Measurements from ENCODE around the gene SLC6A8.
"Not testable (repeated sequence)": the region's sequence is repeated elsewhere in the genome, so short reads cannot be mapped to it uniquely, and the experiment has no call there.

Gene SLC6A8

DNA sequence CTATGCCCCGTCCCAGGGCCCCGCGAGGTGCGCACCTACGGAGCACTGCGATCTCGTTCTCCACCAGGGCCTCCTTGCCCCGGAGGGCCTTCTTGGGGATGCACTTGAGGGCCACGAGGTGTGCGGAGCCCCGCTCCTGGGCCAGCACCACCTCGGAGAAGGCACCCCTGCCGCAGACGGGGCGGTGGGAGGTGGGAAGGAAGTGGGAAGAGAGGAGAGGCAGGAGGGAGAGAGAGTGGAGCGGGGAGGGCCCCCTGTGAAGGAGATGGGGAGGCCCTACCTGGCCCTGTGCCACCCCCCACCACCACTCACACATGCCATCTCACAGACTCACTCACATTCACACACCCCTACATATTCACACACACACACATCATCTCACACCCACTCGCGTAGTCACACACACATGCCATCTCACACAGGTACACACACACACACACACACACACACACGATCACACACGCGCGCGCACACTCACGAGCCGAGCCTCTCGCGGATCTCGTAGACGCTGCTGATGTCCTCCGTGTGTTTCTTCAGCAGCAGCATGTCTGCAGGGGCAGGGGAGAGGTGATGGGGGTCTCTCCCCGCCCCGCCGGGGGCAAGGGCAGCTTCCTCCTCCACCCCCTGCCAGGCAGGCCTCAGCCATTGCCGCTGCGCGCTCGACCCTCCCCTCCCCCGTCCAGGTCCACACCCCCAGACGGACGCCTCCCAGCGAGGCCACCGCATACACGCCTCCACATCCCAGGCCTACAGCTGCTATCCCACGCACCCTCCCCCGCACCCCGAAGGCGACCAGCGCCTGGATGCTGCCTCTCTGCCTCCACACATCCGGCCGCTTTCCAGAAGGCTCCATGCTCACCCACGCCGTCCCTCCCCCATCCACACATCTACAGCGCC lies 14.9 kb upstream of the SLC6A8 start:
- DNase-seq (ENCODE audit: low read depth) = no peak

DNA sequence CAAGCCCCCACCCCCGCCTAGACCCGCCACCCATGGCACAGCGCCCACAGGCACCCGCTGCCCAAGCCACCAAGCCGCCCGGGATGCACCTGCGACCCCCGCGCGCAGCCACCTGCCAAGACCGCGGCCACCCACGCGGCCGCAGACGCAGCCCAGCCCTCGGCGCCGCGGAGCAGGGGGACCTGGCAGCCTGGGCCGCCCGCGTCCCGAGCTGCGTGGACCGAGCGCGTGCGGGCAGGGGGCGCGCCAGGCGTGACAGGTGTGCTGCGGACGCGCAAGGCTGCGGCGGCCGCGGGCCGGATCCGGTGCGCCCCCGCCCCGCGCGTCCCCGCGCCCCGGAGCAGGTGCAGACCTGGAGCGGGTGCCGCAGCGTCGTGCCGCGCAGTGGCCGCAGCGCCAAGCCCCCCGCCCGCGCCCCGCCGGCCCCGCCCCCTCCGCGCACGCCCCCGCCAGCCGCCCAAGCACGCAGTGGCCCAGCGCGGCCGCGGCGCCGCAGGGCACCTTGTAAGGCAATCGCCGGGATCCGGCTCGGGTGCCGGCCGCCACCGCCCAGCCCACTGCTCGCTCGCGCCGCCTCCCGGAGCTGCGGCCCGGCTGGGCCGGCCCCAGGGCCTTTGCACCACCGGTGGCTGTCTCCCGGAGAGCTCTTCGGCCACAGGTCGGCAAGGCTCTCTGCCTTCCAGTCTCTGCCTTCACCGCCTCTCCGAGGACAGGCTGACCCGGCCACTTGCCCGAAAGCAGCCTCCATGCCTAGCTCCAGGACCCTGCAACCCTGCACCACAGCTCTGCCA lies 14.1 kb upstream of the SLC6A8 start, which contains the start of gene PNCK:
Gene PNCK (minus strand): TSS at position 386 of the 791 bp plus-strand sequence. CDS start 737 bp downstream, outside the sequence.
- DNase-seq (ENCODE audit: low read depth) = no peak

DNA sequence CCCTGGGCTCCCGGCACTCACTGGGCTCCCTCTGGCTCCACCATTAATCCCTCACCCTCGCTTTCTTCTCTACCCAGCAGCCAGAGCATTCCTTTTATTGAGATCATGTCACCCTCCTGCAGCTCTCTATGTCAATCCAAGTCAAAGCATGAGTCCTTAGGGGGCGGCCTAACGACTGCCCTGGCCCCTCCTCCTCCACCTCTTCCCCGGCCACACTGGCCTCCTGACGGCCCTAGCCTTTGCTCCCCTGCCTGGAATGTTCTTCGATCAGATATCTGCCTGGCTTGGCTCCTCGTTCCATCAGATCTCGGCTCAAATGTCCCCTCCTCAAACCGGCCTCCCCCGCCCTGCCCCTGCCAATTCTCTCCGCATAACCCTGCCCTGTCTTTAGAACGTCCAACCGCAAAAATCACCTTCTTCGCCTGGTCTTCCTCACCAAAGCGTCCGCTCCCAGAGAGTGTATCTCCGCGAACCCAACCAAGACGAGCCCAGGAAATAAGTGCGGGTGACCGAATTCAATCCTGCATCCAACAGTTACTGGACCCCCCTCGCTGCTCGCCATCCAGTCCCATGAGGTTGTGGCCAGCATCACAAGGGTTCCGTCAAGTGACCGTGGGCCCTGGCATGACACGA lies 13.4 kb upstream of the SLC6A8 start:
- no peak for DNase-seq (ENCODE audit: low read depth)

DNA sequence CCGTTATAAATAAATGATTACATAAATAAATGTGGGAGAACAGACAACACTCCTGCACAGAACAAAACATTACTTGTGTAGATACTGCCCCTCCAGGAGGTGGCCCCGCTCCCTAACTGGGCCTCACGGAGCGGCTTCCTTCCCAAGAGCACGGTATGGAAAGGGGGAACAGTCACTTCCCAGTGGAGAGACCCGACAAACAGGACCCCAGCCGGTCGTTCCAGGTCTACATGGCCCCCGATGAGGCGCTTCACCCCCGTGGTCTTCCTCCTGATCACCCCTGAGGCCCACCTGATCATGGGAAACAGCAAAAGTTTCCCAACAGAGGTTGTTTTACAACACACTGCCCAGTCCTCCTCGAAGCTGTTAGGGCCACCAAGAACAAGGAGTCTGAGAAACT lies 6.6 kb upstream of the SLC6A8 start:
- DNase-seq (ENCODE audit: low read depth) = no peak

DNA sequence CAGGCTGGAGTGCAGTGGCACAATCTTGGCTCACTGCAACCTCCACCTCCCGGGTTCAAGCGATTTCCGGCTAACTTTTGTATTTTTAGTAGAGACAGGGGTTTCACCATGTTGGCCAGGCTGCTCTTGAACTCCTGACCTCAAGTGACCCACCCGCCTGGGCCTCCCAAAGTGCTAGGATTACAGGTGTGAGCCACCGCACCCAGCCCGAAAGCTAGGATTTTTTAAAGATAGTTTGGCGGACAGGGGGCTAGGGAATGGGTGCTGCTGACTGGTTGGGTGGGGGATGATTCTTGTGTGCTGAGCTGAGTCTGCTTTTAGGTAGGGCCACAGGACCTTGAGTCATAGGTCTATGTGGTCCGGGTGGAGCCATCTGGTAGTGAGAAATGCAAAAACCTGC lies 4.2 kb upstream of the SLC6A8 start:
- DNase-seq (ENCODE audit: low read depth) = not testable (repeated sequence)

DNA sequence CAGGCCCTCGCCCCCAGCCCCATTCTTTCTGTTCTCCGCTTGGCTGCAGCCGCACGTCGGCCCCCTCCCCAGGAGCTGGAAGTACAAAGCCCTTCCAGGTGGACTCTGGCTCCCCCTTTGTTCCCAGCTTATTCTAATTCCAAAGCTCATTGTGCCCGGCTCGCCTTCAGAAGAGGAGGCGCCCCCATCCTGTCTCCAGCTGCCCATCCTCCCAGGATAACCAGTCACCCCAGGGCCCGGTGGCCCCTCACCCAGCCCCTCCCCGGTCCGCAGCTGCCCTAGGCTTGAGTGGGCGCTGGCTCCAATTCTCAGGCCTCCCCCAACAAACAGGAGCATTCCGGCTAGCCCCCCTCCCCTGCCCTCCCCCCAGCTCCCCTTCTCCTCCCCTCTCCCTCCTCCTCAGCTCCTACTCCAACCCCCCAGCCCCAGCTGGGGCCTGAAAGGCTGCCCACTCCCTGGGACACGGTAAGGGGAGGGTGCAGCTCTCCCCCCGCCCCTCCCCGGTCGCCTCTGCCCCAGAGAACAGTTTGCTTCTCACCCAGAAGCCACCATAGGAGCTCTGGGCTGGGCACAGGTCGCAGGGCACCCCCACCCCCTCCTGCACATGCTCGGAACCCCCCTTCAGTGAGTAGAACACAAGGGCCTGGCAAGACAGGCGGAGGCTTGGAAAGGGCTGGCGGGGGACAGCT lies 3.1 kb upstream of the SLC6A8 start:
- DNase-seq (ENCODE audit: low read depth) = no peak

DNA sequence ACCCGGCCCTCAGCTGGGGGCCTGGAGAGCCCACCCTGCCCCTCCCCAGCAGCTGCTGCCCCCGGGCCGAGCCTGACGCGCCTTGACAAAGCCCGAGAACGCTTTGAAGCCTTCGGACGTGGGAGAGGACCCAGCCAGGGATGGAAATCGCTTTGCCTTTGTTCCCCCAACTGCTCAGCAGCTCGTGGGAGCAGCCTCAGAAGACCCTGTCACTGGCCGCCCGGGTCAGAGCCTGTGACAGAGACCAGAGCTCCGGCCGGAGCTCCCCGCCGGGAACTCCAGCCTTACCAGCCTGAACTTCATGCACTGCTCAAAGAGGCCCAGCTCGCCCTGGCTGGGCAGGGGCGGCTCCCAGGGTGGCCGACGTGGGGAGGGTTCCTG lies 2.6 kb upstream of the SLC6A8 start:
- no peak for DNase-seq (ENCODE audit: low read depth)

DNA sequence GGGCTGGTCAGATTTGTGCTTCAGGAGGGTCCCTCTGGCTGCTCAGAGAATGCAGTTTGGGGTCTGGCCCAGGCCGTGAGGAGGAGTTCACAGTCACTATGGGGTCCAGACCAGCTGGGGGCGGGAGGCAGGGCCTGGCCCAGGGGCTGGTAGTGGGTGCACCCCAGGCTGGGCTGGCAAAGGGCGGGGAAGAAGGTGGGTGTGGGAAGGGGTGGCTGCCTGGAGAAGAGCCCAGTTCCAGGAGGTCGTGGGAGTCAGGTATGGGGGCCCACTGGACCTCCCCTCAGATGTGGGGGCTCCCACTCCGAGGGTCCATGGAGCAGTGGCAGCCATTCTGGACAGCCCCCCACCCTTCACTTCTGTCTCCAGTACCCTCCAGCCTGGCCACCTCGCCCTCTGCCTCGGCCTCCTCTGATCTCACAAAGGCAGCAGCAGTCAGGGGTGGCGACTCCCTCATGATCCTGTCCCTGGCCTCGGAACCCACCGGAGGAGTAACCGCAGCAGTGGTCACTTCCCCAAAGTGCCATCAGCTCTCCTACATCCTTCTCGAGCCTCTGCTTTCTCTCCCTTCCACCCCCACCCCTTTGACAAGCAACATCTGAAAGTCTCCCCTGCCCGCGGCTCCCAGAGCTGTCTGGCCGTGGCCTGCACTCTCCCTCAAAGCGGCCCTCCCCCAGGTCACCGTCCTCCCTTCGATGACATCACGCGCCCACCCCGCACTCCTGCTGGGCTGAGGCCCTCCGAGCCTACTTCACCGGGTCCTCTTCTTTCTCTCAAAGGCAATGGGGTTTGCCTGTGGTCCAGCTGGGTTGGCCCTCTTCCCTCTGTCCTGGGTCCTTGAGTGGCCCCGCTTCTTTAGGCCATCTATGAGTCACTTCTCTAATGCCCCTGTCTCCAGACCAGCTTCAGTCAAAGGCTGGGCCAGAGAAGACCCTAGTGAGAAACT lies 1.7 kb upstream of the SLC6A8 start:
- no peak for DNase-seq (ENCODE audit: low read depth)

DNA sequence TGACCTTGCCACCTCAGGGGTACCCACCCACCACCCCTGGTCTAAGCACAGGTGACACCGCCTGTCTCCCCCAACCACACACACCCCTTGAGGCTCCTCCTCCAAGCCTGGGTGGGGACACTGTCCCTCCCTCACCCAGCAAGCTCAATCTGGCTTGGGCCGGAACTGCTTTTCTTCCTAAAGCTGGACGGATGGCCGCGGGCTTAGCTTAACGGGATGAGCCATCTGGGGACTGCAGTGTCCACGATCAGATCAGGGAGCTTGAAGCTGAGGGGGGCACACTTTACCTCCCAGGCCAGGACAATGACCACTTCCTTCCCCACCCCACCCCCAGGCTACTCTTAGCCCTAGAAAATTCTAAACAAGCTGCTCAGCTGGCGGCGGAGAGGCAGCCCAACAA lies 1.0 kb upstream of the SLC6A8 start:
- no peak for DNase-seq (ENCODE audit: low read depth)

DNA sequence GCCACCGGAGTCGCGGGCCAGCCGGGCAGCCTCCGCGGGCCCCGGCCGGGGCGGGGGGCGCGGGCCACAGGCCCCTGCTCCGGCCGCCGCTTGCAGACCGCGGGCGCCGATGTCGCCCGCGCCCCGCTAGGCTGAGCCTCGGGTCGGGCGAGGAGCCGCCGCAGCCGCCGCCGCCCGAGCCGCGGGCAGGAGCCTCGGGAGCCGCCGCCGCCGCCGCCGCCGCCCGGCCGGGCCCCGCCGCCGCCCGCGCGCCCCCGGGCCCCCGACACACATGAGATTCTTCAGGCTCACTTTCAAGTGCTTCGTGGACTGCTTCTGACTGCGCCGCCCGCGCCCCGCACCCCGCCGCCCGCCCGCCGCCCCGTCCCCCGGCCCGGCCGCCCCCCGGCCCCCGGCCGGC lies 345 bp downstream of the SLC6A8 start:
- DNase-seq (ENCODE audit: low read depth) = no peak

DNA sequence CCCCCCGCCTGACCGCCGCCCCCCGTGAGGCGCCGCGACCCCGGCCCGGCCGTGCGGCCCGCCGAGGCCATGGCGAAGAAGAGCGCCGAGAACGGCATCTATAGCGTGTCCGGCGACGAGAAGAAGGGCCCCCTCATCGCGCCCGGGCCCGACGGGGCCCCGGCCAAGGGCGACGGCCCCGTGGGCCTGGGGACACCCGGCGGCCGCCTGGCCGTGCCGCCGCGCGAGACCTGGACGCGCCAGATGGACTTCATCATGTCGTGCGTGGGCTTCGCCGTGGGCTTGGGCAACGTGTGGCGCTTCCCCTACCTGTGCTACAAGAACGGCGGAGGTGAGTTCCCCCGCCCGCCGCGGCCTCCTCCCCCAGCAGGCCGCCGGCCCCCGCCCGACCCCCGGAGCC lies 780 bp downstream of the SLC6A8 start:
- DNase-seq (ENCODE audit: low read depth) = no peak

DNA sequence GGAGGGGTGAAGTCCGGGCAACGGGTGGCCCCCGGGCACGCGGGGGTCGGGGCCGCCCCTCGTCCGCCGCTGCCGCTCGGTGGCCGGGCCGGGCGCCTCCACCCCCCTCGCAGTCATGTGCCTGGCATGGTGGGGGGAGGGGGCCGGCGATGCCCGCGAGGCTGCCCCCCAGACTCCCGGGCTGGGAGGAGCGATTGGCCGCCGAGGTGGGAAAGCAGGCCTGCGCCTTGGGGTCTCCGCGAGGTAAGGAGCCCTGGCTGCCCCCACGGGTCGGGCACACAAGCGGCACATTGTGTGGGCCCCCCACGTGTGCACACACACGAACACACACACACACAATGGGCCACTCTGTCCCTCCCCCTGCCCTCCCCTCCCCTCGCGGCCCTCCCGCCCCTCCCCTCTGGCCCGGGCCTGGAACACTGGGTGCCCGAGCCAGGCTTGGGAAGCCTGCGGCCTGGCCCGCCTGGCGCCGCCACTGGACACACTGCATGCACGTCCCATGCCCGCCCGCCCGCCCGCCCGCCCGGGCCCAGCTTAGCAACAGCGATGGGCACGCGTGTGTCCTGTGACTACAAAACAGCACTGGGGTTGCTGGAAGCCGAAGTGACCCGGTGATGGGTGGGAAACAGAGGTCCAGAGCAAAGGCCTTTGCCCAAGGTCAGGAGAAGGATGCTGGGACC lies 1.3 kb downstream of the SLC6A8 start:
- no peak for DNase-seq (ENCODE audit: low read depth)

DNA sequence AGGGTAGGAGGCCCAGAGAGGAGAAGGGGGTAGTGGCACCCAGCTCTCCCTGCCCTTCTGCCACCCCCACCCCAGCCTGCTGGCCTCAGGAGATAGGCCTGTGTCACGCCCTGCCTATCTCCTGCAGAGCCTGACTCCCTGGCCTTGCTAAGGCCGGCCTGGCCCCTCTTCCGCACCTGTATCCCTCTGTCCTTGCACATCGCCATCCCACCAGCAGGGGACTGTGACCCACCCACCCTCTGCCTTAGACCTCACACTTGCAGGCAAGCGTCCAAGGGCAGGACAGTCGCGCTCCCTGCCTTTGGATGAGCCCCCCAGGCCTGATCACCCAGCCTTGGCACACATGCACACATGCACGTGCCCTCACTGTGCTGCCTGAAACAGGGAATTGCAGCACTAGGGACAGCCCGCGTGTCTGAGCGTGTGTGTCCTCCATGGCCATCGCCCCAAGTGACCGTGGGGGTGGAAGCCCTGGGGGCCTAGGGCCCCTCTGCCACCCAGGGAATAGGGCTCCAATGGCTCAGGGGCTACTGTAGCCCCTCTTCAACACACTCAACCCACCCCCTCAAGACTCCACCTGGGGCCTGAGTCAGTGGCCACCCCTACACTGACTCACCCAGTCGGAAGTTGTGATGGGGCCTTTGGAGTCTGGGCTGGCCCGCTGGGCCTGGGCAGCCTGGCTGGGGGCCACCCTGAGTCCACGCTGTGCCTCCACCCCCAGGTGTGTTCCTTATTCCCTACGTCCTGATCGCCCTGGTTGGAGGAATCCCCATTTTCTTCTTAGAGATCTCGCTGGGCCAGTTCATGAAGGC lies 2.1 kb downstream of the SLC6A8 start:
- DNase-seq (ENCODE audit: low read depth) = no peak

DNA sequence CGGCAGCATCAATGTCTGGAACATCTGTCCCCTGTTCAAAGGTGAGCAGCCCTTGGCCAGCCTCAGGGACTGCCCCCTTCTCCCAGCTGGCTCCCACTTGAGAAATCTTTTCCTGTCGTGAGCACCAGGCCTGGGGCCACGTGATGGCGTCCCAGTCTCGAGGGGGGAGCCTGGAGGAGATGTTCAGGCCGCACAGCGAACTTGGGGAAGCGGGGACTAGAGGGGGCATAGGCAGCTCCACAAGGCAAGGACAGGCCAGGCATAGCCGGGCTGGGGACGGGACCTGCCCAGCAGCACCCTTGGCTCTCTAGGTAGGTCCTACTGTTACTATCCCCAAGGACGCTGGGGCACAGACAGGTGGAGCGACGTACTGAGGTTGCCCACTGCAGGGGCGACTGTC lies 2.7 kb downstream of the SLC6A8 start:
- DNase-seq (ENCODE audit: low read depth) = no peak

DNA sequence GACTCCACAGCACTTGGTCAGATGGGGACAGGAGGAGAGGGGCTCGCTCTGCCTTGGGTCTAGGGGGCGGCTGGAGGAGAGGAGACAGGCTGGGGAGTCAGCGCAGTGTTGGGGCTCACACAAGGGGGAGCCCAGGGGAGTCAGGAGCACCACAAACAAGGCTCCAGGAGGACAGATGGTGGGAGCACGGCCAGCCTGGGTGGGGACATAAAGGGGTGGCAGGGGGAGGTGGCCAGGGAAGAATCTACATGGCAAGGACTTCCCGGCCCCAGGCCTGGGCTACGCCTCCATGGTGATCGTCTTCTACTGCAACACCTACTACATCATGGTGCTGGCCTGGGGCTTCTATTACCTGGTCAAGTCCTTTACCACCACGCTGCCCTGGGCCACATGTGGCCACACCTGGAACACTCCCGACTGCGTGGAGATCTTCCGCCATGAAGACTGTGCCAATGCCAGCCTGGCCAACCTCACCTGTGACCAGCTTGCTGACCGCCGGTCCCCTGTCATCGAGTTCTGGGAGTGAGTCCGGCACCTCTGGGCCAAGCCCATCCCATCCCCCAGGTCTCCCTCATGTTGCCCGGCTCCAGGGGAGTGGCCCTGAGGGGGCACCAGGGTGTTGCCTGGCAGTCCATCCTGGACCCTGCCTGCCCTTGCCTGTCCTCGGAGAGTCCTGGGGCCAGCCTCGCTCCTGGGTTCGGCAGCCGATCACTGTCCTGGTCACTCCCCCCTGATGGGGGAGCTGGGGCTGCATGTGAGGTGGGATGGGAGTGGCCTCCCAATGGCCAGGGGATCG lies 3.5 kb downstream of the SLC6A8 start:
- not testable (repeated sequence) for DNase-seq (ENCODE audit: low read depth)

DNA sequence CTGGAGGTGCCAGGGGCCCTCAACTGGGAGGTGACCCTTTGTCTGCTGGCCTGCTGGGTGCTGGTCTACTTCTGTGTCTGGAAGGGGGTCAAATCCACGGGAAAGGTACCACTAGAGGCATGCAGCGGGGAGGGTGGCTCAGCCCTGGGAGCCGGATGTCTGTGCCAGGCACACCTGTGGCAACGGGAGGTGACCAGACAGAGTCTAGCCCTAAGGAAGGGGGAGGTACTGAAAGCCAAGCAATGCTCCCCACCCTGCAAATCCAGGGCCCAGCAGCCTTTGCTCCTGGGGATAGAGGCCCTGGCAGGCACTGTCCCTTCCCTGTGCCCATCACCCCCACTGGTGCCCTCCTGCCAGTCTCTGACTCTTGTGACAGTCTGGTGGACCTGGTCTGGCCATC lies 4.3 kb downstream of the SLC6A8 start:
- DNase-seq (ENCODE audit: low read depth) = no peak

DNA sequence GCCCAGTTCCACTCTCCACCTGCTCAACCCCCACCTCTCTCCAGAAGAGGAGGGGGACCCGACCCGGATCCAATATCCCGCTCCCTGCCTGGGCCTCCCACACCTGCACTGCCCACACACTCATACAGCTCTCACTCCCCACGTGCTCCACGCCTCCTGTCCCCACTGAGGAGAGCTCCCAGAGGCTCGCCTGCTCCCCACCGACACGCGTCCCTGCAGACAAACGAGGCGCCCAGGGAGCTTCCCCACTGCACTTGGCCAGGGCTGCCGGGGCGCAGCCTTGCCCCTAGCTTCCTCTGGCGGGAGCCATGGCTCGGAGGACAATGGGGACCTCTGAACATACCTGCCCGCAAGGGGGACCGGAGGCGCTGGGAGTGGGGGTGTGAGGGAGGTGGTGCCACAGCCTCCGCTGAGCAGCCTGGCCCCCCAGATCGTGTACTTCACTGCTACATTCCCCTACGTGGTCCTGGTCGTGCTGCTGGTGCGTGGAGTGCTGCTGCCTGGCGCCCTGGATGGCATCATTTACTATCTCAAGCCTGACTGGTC lies 5.0 kb downstream of the SLC6A8 start:
- no peak for DNase-seq (ENCODE audit: low read depth)
